Tongue (tissue), 2 donors: ENCODE measurements around the gene UAP1L1. TPM values are rescaled to one million over a fixed set of nuclear protein-coding genes. Genes with fewer than 3 reads are reported as not detected.

Source experiments
- DNase-seq: peaks from one replicate; pipeline ENCODE4 v3.0.0-alpha.2; 2015
- total RNA-seq: library from RNA; depleted of rRNA; stranded (reverse); fragments of >200 nt; gene quantifications from one replicate; pipeline ENCODE4 v1.2.3, GENCODE V29; 2014

UAP1L1 gene
- total RNA-seq, 1 donor from 2014 or later = 3.2 TPM

- DNase-seq = no peak
Measured at GRCh38 chr9:137097761-137098462, 20.6 kb downstream of the UAP1L1 start.

- DNase-seq = no peak
Measured at GRCh38 chr9:137099231-137099630, 21.9 kb downstream of the UAP1L1 start.

GRCh38 chr9:137103206-137103999 lies 26.1 kb downstream of the UAP1L1 start:
- DNase-seq = no peak

GRCh38 chr9:137105814-137106661 lies 28.7 kb downstream of the UAP1L1 start:
- no peak for DNase-seq

- DNase-seq = no peak
Measured at GRCh38 chr9:137106662-137107250, 29.4 kb downstream of the UAP1L1 start.

- DNase-seq = no peak
Measured at GRCh38 chr9:137107312-137107921, 30.1 kb downstream of the UAP1L1 start.

- DNase-seq = no peak
Measured at GRCh38 chr9:137107982-137108381, 30.7 kb downstream of the UAP1L1 start.

GRCh38 chr9:137108608-137109249 lies 31.4 kb downstream of the UAP1L1 start:
- DNase-seq = no peak

GRCh38 chr9:137109250-137110146 lies 32.2 kb downstream of the UAP1L1 start:
- no peak for DNase-seq

GRCh38 chr9:137110147-137110910 lies 33.0 kb downstream of the UAP1L1 start:
- no peak for DNase-seq

- no peak for DNase-seq
Measured at GRCh38 chr9:137110911-137111787, 33.8 kb downstream of the UAP1L1 start.

GRCh38 chr9:137111788-137112563 lies 34.7 kb downstream of the UAP1L1 start:
- no peak for DNase-seq

GRCh38 chr9:137112564-137113384 lies 35.5 kb downstream of the UAP1L1 start:
- no peak for DNase-seq

GRCh38 chr9:137113385-137114159 lies 36.3 kb downstream of the UAP1L1 start:
- no peak for DNase-seq

GRCh38 chr9:137114220-137114612 lies 36.9 kb downstream of the UAP1L1 start:
- no peak for DNase-seq
